GM19240 (cell line): ENCODE measurements around the gene FAM13A.
"Not testable (repeated sequence)": the region's sequence is repeated elsewhere in the genome, so short reads cannot be mapped to it uniquely, and the experiment has no call there.

Experiments used
- DNase-seq: peaks from one replicate; pipeline ENCODE4 v3.0.0; 2011; ENCODE audit warnings: low spot score; ENCODE audit not compliant: insufficient read length

The FAM13A gene

DNA sequence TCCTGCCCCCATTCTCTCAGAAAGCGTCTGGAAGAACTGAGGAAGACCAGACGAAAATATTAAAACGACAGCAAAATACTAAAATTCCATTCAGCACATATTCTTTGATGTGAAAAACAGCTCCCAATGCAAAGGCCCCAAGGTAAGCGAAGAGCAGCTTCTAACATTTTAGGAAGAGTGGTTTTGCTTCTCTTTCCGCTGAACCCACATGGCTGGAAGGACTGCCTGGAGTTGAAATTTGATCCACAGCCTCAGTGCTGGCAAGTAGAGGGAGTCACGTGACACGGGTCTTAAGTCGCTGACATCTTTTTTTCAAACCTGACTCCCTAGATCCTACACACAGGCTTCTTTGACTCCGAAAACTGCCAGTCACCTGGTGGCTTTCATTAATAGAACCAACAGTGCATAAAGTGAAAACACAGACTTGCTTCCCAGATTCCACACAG, at the start of gene FAM13A:
Gene FAM13A, minus strand, starts transcription at position 233 of the 446 bp plus-strand sequence. Its CDS starts 221 bp downstream, at position 12.
- DNase-seq = no peak

DNA sequence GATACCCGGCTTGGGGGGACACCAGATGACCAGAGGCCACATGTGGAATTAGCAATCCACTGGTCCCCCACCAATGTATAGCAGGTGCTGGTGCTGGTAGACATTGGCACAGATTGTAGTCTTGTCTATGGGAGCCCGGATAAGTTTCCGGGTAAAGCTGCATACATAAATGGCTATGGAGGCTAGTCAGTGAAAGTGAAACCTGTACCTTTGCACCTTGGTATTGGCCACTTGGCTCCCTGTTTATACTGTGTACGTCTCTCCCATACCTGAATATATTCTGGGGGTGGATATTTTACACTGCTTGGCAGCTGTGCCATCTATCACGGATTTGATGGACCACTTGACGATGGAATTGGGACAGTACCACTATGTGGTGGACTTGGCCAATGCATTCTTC, 48.7 kb upstream of the FAM13A start:
- DNase-seq = no peak

GRCh38 chr4:89101256-89102161, 44.5 kb upstream of the FAM13A start:
- DNase-seq = peak; percentile 20

DNA sequence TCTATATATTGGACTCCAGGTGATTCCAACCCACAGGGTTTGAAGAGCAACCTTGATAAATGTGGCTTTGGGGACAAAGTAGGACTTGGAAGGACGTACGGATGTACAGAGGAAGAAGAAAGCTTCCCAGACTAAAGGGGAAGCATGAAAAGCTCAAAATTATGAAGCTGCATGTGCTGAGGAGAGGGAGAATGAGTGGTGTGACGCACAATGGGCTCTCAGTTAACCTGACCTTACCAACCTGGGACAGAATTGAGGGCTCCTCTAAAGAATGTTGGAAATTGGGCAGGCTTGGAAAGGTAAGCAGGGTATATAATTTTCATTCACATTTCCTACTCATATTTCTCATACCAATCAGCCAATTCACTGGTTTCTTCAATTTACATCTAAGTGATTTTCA, 43.9 kb upstream of the FAM13A start:
- no peak for DNase-seq

GRCh38 chr4:89099471-89099870, 42.5 kb upstream of the FAM13A start:
- no peak for DNase-seq

- no peak for DNase-seq
Measured at GRCh38 chr4:89099034-89099433, 42.0 kb upstream of the FAM13A start.

- DNase-seq = no peak
Measured at GRCh38 chr4:89078300-89078699, 21.3 kb upstream of the FAM13A start.

GRCh38 chr4:89077761-89078160, 20.8 kb upstream of the FAM13A start:
- no peak for DNase-seq

DNA sequence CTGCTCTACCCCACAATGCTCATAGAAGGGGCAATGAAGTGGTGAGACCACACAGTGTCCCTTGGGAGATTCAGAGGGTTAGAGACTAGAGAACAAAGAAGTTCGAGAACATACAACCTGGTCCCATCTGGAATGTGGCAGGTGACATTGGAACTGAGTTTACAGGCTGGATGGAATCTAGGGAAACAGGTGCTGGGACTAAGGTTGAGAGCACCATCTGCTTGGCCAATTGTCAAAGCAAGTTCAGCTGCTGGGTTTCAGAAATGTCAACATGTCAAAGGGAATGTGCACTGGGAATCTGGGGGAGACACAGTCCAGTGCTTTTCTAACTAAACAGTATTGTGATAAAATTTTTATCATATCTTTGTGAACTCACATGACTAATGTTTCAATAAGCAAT, 15.9 kb upstream of the FAM13A start:
- no peak for DNase-seq

GRCh38 chr4:89071311-89071710, 14.3 kb upstream of the FAM13A start:
- DNase-seq = no peak

DNA sequence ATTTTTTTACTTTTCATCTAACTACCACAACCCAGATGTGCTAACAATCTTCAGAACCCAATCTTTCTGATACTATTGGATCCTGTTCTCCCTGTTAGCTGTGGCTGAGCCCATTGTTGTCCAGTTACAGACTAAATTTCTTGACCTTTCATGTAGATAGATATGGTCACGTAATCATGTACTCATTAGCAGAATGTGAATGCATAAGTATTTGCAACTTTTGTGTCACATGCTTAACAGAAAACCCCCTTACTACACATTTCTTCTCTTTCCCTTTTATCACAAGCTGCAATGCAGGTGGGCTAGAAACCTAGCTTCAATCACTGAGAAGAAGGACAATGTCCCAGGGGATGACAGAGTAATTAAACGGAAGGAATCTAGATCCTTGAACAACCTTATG, 13.1 kb upstream of the FAM13A start:
- no peak for DNase-seq

DNA sequence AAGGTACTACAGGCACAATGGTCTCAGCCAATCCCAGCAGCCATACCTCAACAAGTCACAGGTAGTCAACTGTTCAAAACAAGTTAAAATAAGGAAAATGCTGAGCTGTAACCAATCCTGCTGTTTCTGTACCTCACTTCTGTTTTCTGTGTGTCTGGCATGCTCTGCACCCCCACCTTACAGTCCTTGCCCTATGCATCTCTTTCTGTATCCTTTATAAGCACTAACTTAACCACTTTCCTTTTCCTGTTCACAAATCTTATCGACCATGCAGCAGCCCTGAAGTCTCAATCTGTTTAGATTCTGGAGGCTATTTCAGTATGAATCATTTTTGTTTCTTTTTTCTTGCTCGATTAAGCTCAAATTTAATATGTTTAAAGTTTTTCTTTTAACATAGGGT, 12.5 kb upstream of the FAM13A start:
- DNase-seq = no peak

DNA sequence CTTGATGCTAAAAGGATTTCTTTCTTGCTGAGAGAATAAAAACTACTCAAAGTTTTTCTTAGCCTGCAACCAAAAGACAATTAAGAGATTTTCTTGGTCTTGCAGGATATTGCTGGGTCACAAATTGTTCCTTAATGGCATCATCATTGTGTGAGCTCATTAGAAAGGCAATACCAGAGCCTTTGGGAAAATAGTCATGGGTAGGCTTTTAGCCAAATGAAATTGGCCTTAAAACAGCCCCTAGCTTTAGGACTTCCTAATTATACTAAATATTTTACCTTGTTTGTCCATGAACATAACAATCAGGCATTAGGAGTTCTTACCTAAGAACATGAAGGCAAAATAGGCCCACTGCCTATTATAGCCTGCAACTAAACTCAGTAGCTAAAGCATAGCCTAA, 10.4 kb upstream of the FAM13A start:
- DNase-seq = no peak

GRCh38 chr4:89064848-89065247, 7.9 kb upstream of the FAM13A start:
- no peak for DNase-seq

DNA sequence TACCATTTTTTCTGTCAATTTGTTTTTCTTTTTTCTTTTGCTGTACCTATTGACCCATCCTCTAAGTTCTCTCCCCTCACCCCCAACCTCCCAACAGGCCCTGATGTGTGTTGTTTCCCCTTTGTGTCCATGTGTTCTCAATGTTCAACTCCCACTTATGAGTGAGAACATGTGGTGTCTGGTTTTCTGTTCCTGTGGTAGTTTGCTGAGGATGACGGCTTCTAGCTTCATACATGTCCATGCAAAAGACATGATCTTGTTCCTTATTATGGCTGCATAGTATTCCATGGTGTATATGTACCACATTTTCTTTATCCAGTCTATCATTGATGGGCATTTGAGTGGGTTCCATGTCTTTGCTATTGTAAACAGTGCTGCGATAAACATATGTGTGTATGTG, 859 bp upstream of the FAM13A start:
- DNase-seq = not testable (repeated sequence)

DNA sequence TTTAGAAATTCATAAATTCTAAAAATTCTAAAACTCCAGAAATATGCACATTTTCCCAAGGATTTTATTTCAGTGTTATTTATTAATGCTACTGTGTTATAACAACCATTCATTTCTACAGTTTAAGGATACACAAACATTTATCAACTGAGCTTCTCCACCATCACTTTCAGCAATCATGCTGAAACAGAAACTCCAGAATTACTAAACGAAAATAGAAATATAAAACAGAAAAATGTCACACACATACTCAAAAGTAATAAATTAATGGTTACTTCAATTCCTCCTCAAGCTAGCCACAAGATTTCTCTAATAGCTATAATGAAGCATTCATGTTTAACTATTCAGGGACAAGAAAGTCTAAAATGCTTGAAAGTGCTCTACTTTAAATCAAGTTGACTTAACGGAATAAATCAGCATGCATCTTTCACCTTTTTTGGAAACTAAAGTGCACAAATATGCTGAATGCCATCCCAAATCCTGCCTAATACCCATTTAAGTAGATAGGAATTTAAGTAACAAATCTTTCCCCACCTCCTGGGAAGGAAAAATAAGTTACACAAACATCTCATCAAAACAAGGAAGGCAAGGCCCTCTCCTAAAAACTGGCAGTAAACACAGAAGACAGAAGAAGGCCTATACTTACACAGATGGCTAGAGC, 563 bp downstream of the FAM13A start:
- DNase-seq = no peak

DNA sequence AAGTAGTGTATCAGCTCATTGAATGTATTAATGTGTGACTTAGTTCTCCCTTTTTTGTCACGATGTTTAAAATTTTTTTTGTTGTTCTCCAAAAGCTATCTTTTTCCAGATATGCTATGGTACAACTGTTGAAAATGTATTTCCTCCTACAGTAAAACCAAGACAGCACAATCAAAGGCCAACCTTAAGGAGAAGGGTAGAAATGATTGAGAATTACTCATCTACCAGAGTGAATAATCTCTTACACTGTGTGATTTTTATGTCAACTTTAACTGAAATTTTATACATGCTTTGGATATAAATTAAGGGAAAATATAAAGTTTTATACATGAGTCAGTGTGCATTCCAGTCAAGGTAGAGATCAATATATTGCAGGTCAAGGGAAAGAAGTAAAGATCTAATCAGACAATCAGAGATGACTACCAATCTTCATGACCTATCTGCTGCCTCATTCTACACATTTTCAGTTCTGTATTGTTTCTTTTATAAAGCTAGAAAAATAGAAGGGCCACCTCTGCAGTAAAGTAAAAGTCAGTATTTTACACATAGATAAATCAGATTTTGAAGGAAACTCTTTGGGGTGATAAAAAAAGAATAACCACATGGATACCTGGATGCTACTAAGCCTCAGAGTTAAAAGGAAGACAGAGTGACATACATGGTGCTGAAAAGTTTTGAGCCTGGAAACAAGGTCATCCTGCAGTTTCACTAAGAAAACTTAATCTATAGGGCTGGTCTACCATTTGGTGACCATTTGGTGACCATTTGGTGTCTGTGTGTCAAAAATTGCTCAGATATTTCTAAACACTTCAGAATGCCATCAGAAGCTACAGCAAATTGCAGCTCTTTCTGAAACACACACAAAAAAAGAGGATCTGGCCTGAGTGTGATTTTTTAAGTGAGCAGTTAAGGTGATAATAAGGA, 1.6 kb downstream of the FAM13A start:
- no peak for DNase-seq

DNA sequence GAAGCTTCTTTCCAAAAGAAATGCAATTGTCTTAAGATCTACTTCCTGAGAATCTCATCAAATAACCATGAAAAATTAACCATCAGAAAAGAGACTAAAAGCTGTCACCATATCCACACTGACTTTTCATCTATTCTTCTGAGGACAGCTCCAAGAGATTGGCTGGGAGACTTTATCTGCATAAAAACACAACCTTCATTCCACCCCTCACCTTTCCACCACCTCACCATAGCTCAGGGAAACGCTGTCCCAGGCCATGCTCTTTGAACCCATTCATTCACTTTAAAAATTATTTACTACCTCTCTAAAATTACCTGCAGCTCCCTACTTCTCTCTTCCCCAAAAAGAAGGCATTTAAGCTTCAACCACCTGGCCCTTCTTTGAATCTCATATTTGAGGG, 2.4 kb downstream of the FAM13A start:
- DNase-seq = no peak

DNA sequence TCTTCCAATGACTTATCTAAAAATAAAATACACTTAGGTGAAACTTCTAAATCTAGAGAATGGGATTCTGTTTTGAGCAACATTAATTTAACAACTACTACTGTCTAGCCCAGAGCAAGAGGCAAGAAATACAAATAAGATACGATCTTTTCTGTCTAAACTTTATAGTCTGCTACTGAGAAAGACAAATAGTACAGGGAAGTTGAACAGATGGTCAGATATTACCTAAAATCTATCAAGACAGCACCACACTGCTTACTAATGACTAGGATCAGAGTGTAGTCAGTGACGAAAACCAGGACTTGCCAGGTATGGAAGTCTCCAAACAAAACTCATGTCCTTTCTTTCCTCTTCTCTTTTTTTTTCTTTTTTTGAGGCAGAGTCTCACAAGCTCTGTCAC, 7.1 kb downstream of the FAM13A start:
- no peak for DNase-seq

- no peak for DNase-seq
Measured at GRCh38 chr4:89048906-89049601, 7.9 kb downstream of the FAM13A start.
